GM21786 (cell line): ENCODE data around the gene UBE2F.
"Not testable (repeated sequence)": the region's sequence is repeated elsewhere in the genome, so short reads cannot be mapped to it uniquely, and the experiment has no call there.

Source experiments
- ATAC-seq: cut with Tn5 transposase; IDR thresholded peaks from one replicate; pipeline ENCODE4 v1.9.1; 2021; ENCODE audit not compliant: unreplicated experiment

UBE2F gene

GRCh38 chr2:238042090-238042489, 75.3 kb downstream of the UBE2F start:
- no peak for ATAC-seq

- no peak for ATAC-seq
Measured at GRCh38 chr2:238042849-238043584, 76.2 kb downstream of the UBE2F start.

DNA sequence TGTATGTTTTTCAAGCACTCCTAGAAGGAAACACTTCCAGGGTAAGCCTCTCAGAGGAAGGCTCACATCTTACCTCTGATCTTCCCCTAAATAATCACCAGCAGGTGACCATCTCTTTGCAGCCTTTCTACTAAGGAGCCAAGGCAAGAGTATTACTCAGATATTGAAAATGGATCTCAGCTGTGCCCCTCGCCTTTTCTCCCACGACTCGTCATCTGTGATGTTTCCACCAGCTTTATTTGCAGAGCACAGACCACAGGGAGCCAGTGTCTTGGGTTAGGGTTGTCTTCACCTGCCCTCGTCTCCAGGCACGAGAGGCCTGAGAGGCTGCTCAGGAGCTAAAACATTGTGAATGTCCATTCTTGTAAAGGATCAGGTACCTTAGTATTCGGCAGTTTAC, 77.0 kb downstream of the UBE2F start:
- no peak for ATAC-seq

- no peak for ATAC-seq
Measured at GRCh38 chr2:238045575-238045974, 78.8 kb downstream of the UBE2F start.

DNA sequence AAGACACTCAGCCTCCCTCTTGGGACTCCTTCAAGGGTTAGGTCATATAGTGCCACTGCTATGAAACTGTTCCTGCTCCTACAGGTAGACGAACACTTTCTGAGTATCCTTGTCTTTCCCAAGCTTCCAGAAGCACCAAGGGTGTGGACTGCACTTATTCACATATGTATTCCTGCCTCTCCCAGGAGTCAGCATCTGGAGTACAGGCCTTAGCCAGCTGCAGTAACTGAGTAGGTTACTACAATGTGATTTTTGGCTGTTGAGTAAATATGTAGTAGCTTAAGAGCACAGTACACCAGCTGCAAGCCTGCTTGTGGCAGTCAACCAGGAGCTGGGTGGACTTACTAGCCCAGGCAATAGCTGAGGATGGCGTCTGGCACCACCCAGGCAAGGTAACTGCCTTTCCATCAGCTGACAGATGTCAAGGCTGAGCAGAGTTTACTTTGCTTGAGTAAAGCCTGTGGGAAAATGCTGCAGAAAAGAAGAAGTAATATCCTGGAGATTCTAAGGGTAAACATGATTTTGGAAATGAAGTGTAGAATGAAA, 80.0 kb downstream of the UBE2F start:
- ATAC-seq: no peak

GRCh38 chr2:238053191-238053776, 86.5 kb downstream of the UBE2F start:
- ATAC-seq: no peak

GRCh38 chr2:238055841-238056240, 89.0 kb downstream of the UBE2F start:
- ATAC-seq: no peak

DNA sequence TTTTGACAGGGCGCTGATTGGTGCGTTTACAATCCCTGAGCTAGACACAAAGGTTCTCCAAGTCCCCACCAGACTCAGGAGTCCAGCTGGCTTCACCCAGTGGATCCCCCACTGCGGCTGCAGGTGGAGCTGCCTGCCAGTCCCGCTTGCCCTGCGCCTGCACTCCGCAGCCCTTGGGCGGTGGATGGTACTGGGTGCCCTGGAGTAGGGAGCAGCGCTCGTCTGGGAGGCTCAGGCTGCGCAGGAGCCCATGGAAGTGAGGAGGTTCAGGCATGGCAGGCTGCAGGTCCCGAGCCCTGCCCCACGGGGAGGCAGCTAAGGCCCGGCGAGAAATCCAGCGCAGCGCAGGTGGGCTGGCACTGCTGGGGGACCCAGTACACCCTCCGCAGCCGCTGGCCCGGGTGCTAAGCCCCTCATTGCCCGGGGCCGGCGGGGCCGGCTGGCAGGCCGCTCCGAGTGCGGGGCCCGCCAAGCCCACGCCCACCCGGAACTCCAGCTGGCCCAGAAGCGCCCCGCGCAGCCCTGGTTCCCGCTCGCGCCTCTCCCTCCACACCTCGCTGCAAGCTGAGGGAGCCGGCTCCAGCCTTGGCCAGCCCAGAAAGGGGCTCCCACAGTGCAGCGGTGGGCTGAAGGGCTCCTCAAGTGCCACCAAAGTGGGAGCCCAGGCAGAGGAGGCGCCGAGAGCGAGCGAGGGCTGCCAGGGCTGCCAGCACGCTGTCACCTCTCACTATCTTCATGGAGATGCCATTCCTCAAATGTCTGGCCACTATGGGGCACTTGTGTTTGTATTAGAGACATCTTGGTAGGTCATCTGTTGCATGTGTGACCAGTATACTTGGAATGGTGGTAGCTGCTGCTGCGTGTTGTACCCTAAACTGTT, 91.1 kb downstream of the UBE2F start:
- ATAC-seq: not testable (repeated sequence)

DNA sequence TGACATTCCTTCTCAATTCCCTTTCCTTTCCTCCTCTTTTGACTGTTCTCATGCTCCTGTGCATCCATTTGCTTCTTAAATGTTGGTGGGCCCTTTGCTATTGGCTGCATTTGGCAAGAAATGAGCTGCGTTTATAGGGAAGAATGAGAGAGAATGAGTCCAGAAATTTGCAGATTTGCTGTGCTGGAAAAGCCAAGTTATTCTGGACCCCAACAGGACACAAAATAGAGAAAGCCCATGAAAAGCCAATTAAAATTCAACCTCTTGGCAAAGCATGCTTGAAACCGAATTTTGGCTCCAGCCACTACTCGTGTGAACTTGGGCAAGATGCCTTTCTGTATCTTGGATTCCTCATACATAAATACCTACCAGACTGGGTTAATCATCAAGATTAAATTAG, 92.7 kb downstream of the UBE2F start:
- ATAC-seq: no peak

GRCh38 chr2:238060096-238060541, 93.3 kb downstream of the UBE2F start:
- no peak for ATAC-seq

- ATAC-seq: peak; percentile 93
Measured at GRCh38 chr2:238060542-238061314, 93.9 kb downstream of the UBE2F start, which contains the start of gene SCLY. Gene SCLY, plus strand, starts transcription at chr2:238061001. Its CDS starts 54 bp downstream, at chr2:238061055.

DNA sequence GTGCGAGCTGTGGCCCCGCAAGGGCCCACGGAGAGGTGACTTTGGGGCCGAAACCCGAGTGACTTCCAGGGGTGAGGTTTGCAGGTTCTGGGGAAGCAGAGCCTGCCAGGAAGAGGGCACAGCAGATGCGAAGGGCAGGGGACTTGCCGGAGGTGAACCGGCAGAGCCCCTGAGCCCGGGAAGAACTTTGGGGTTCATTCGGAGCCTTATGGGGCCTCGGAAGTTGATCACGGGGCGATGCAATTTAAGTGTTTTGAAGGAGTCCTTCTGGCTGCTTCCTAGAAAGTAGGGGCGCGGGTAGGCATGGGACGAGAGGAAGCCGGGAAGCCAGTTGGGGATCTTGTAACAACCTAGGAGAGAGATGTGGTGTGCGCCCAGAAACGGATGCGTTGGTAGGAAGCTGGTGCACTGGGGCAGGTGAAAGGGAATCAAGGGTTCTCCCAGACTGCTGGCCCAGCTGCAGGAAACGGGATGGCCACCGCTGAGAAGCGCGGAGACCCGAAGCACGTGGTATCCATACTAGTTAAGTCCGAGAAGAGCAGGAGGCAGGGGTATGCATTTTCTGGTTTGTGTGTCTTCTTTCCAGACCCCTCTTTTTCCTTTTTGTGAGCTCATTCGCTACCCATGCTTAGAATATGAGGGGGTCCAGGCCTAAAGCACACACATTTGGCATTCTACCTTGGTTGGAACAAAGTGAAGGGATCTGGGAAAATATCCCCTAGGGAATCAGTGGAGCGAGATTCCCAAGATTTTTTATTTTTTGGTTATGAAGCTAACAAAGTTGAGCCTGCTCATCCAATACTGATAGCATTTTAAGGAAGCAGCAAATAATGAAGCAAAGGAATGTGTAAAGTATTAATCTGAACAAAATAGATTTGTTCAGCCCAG, 94.7 kb downstream of the UBE2F start:
- ATAC-seq: peak; percentile 6

DNA sequence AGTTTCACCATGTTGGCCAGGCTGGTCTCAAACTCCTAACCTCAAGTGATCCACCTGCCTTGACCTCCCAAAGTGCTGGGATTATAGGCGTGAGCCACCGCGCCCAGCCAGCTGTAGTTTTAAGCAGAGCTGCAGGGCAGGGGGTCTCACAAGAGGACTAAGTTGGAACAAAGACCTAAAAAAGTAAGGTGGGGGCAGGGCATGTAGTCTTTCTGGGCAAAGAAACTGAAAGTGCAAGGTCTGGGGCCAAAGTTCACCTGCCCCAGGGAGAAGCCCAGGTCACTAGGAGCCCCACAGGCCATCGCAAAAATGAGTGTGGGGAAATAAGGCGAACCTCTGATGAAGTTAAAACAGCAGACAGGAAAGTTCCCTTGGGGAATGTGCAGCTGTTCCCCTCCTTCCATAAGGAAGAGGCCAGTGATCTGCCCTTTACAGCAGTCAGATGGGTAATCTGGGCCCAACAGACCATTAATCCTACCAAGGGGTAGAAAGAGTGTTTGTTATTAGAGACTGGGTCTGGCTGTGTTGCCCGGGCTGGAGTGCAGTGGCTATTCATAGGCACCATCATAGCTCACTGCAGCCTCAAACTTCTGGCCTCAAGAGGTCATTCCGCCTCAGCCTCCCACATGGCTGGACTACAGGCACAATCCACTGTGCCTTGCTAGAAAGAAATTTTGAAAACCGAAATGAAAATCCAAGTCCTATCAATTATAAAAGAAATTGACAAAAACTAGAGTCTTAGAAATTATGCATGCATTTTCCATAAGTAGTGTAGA, 96.8 kb downstream of the UBE2F start:
- ATAC-seq: no peak

DNA sequence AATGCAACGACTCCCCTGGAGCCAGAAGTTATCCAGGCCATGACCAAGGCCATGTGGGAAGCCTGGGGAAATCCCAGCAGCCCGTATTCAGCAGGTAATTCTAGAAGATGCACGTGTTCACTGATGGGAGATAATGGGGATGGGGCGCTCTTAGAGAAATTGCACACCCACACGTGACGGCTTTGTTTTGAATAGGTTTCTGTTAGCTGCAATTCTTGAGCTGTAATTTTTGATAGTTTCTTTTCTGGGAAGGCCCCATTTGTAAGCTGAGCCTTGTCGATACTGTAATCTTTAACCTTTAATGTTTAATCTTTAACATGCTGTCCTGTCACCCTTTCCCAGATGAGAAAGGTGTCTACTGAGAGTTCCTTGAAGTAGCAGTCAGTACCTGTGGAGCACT, 97.6 kb downstream of the UBE2F start:
- no peak for ATAC-seq

- no peak for ATAC-seq
Measured at GRCh38 chr2:238065071-238065846, 98.4 kb downstream of the UBE2F start.

- ATAC-seq: no peak
Measured at GRCh38 chr2:238066218-238066617, 99.4 kb downstream of the UBE2F start.

GRCh38 chr2:238066718-238067117, 99.9 kb downstream of the UBE2F start:
- ATAC-seq: not testable (repeated sequence)

GRCh38 chr2:238067939-238068338, 101.1 kb downstream of the UBE2F start:
- no peak for ATAC-seq
